WI38 (cell line): ENCODE measurements around the gene TLCD3A.
A peak's percentile ranks its signal among the peaks of the same experiment; 100 is the strongest.

ENCODE experiments used
- H3K4me3 ChIP-seq: 2 replicates; pipeline ENCODE4 v1.5.1; 2011; ENCODE audit warnings: low read depth, mild to moderate bottlenecking, control low read depth, low read length
- CTCF ChIP-seq: IDR thresholded peaks from 2 replicates; pipeline ENCODE4 v1.5.1; 2012; ENCODE audit warnings: low read depth, mild to moderate bottlenecking, control low read depth, low read length

TLCD3A gene

GRCh38 chr17:700504-701094 lies 31.8 kb upstream of the TLCD3A start:
- no peak overlapping the region for H3K4me3 ChIP-seq
- TF ChIP-seq CTCF: peak; percentile 23; the same call in 1 of the 2 replicates

DNA sequence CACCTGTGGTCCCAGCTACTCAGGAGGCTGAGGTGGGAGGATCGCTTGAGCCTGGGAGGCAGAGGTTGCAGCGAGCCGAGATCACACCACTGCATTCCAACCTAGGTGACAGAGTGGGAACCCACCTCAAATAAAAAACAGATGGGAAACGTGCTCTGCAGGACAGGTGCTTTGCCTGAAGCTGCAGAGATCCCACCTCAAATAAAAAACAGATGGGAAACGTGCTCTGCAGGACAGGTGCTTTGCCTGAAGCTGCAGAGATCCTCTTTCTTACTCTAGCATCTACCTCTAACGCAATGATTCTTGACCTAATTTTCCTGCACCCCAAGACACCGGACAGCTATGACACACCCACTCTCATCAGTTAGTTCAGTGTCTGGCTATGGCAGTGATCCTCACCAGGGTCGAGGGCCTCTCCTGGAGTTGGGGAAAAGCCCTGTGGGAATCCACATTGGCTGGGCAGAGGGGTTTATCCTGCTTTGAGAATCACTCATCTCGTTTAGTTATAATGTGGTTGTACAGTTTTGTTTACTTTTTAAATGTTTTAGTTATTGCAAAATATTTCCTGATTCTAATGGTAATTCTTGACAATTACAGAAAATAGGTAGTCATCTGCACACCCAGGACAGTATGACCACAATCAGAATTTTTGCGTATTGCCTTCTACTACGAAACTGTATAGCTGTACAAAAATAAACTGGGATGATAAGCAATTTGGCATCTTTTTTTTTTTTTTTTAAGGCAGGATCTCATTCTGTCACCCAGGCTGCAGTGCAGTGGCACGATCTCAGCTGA lies 29.1 kb upstream of the TLCD3A start:
- TF ChIP-seq CTCF: no peak
- no peak overlapping the region for H3K4me3 ChIP-seq

DNA sequence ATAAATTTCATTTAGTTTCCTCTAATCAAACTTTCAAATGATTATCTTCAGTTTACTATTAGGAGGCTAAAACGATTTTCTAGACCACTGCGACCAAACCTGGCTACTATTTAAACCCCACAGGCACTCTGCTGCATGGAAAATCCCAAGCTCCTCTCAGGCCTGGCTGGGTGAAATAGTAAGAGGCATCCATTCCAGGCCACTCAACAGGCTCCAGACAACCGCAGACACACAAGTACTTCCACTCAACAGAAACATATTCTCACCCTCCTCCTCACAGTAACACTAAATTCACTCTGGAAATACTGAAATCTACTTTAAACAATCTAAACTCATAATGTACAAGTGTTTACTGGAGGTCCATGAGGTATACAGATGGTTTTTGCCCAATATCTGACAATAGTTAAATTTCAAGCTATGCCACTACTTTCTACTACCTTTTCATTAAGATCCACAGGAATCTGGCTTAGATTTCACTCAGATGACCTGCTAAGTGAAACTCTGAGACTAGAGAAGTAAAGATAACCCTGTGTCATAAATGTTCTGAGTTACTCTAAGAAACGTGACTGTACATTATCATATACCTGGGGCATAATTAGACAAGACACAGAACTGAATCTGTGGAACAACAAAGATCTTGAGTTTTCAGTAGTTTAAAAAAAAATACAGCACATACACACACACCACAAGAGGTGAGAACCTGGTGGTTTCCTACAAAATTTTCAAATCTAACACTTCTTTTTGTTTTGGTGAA lies 28.1 kb upstream of the TLCD3A start:
- TF ChIP-seq CTCF: no peak
- no peak overlapping the region for H3K4me3 ChIP-seq

- no peak for TF ChIP-seq CTCF
- H3K4me3 ChIP-seq: no peak overlapping the region
Measured at GRCh38 chr17:705011-705410, 27.4 kb upstream of the TLCD3A start.

- TF ChIP-seq CTCF: no peak
- no peak overlapping the region for H3K4me3 ChIP-seq
Measured at GRCh38 chr17:705863-706262, 26.5 kb upstream of the TLCD3A start.

- no peak overlapping the region for H3K4me3 ChIP-seq
- TF ChIP-seq CTCF: no peak
Measured at GRCh38 chr17:708132-708531, 24.3 kb upstream of the TLCD3A start.

- no peak for TF ChIP-seq CTCF
- H3K4me3 ChIP-seq: no peak overlapping the region
Measured at GRCh38 chr17:718075-718474, 14.3 kb upstream of the TLCD3A start.
